SK-N-MC (cell line): ENCODE measurements around the gene TRAF3.
"Not testable (repeated sequence)": the region's sequence is repeated elsewhere in the genome, so short reads cannot be mapped to it uniquely, and the experiment has no call there.

Experiments used
- DNase-seq: peaks from one replicate; pipeline ENCODE4 v3.0.0-alpha.2; 2011; ENCODE audit warnings: low read depth, low spot score
- H3K27ac ChIP-seq: fragments of 200-600 bp; sonication (generic); 2 replicates; pipeline ENCODE4 v1.5.1; 2016; ENCODE audit warnings: mixed run types
- H3K36me3 ChIP-seq: fragments of 200-600 bp; sonication (generic); 2 replicates; pipeline ENCODE4 v1.6.1; 2017; ENCODE audit warnings: antibody characterized with exemption, low read length, mixed read lengths; ENCODE audit not compliant: insufficient read depth
- H3K4me3 ChIP-seq: fragments of 200-600 bp; sonication (generic); 2 replicates; pipeline ENCODE4 v1.5.1; 2016
- H3K9ac ChIP-seq: fragments of 200-600 bp; sonication (generic); 2 replicates; pipeline ENCODE4 v1.8.0; 2017; ENCODE audit warnings: mixed run types, mixed read lengths; ENCODE audit not compliant: insufficient read length
- H3K9me3 ChIP-seq: fragments of 200-600 bp; sonication (generic); 2 replicates; pipeline ENCODE4 v1.6.1; 2017; ENCODE audit warnings: low read depth, mild to moderate bottlenecking, antibody characterized with exemption, low read length, moderate library complexity, mixed read lengths
- EZH2 ChIP-seq: fragments of 200-600 bp; sonication (generic); IDR thresholded peaks from one replicate; pipeline ENCODE4 v1.6.1; 2017; ENCODE audit warnings: antibody characterized with exemption
- FOXP2 ChIP-seq: optimal IDR thresholded peaks from 2 replicates; pipeline ENCODE3; 2011; ENCODE audit warnings: mild to moderate bottlenecking, moderate library complexity; ENCODE audit not compliant: insufficient read depth; ENCODE audit errors: extremely low read length, control extremely low read depth
- POLR2AphosphoS5 ChIP-seq: IDR thresholded peaks from 2 replicates; pipeline ENCODE4 v1.6.1; 2012; ENCODE audit warnings: mild to moderate bottlenecking, low read depth, low read length, borderline replicate concordance

Gene TRAF3

DNA sequence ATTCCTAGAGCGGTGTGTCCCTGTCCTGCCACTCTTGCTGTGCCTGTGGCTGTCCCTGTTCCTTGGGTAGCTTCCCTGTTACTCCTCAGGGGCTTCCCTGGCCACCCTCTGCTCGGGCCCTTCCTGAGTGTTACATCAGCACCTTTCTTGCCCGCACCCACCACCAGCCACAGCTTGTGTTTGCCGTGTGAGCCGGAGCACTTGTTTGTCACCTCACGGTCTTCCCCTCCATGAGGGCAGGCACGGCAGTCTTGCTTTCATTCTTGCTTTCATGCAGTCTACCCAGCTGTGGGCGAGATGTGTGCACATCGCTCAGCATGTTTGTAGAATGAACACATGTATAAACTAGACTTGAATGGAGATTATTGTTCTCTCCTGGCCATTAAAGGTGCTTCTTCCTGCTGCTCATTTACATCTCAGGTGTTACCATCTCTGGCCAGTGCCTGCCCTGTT, 42.0 kb downstream of the TRAF3 start:
- Histone ChIP-seq H3K9ac (no peak overlapping the region), H3K9me3 (no peaks in the 10 kb centered on the region), H3K36me3 (peaks cover 15% of the 10 kb centered on the region), H3K4me3 (no peak overlapping the region), H3K27ac (no peak overlapping the region)
- TF ChIP-seq EZH2 = no peak
- TF ChIP-seq POLR2AphosphoS5 = no peak
- TF ChIP-seq FOXP2 = no peak
- DNase-seq = no peak

DNA sequence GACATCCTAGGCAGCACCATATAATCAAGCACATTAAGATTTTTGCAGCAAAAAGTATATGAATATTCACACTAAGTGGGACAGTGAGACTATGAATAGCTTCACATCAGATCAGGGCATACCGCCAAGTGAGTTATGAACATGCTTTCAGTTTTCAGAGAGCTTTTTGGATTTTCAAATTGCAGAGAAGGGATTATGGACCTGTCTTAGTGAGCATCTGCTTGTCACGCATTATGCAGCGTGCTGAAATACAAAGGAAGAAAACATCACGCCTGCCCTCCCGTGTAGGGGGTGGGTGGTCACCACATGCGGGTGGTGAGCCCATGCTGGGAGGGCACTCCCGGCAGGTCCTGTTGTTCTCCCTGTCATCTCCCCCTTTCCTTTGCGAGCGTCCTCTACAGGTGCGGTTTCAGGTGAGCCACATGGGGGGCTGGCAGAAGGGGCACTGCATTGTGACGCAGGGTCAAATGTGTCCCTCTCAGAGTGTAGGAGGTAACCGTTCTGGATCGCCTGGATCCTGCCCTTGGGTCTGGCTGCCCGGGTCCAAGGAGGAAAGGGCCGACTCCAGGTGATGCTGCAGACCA, 42.6 kb downstream of the TRAF3 start:
- Histone ChIP-seq H3K36me3 (peaks cover 9% of the 10 kb centered on the region), H3K9ac (no peak overlapping the region), H3K4me3 (no peak overlapping the region), H3K27ac (no peak overlapping the region), H3K9me3 (no peaks in the 10 kb centered on the region)
- DNase-seq = no peak
- TF ChIP-seq POLR2AphosphoS5 (no peak), FOXP2 (no peak), EZH2 (no peak)

DNA sequence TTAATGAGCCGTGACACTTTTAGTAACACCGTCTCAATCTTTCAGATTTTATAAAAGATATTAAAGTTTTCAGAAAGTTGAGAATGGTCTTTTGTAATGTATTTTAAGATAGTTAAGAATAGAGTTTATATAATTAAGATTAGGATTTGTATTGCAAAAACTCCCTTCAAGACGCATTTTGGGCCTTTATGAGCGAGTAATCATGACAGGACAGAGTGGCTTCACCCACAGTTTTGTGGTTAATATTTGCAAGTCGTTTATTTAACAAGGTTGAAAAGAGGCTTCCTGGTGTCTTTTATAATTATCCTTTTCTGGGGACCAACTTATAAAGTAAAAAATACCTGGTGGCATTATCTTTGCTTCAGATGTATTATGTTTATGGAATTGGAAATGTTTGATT, 44.0 kb downstream of the TRAF3 start:
- no peaks in the 10 kb centered on the region for H3K36me3 ChIP-seq
- no peak overlapping the region for H3K4me3 ChIP-seq
- H3K9me3 ChIP-seq = no peaks in the 10 kb centered on the region
- peak overlapping the region; percentile 15; the same call in 1 of the 2 replicates for H3K27ac ChIP-seq
- DNase-seq = no peak
- no peak for TF ChIP-seq POLR2AphosphoS5
- no peak for TF ChIP-seq FOXP2
- TF ChIP-seq EZH2 = no peak
- no peak overlapping the region for H3K9ac ChIP-seq

DNA sequence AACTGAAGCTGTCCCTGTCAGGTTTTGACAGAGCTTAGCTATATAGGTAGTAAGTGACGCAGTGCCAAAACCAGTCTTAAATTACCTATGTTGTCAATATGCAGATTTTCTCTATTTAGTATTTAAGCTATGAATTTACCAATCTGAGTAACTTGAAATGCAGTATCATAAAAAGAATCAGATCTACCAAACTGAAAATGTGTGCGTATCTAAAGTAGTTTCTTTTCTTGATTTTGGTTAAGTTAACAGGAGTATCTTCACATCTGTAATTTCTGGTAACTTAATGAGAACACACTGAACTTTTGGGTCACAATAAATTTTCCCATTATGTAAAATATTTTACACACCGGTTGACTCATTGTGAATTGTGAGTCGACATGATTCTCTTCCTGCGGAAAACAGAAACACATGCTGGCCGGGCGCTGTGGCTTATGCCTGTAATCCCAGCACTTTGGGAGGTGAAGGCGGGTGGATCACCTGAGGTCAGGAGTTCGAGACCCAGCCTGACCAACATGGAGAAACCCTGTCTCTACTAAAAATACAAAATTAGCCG, 45.1 kb downstream of the TRAF3 start:
- no peak overlapping the region for H3K27ac ChIP-seq
- TF ChIP-seq EZH2 = no peak
- TF ChIP-seq FOXP2 = no peak
- TF ChIP-seq POLR2AphosphoS5 = no peak
- no peak overlapping the region for H3K4me3 ChIP-seq
- no peak for DNase-seq
- H3K9me3 ChIP-seq = no peaks in the 10 kb centered on the region
- H3K36me3 ChIP-seq = no peaks in the 10 kb centered on the region
- H3K9ac ChIP-seq = no peak overlapping the region

DNA sequence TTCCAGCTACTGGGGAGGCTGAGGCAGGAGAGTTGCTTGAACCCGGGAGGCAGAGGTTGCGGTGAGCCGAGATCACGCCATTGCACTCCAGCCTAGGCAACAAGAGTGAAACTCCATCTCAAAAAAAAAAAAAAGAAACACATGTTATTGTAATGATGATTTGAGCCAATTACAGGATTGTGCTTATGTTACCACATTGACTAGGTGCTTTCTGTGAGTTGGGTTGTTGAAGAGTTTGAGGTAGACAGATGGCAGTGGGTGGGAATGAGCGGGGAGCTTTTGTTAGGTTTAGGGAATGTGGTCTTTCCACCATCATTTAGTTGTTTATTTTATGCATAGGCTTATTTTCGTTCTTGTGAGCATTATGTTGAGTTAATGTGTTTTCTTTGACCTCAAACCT, 45.6 kb downstream of the TRAF3 start:
- H3K9me3 ChIP-seq, DNase-seq, H3K27ac ChIP-seq, H3K36me3 ChIP-seq, H3K9ac ChIP-seq, H3K4me3 ChIP-seq: not testable (repeated sequence)

DNA sequence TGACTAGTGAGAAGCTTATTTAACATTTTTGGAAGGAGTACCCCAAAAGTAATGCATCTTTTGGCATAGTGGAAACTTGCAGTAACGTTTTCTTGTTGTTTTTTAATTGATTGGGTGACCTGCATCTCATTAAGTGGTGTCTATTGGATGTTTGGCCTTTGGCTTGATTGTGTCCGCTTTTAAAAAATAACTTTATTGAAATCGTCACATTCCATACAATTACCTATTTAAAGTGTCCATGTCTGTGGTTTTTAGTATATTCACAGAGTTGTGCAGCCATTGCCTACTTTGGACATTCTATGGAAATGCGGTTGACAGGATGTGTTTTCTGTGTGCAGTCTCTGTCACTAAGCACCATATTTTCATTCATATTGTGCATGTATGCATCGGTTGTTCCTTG, 46.3 kb downstream of the TRAF3 start:
- no peak overlapping the region for H3K4me3 ChIP-seq
- no peaks in the 10 kb centered on the region for H3K36me3 ChIP-seq
- TF ChIP-seq EZH2 (no peak), POLR2AphosphoS5 (no peak), FOXP2 (no peak)
- H3K9me3 ChIP-seq = no peaks in the 10 kb centered on the region
- DNase-seq = no peak
- H3K9ac ChIP-seq = no peak overlapping the region
- H3K27ac ChIP-seq = no peak overlapping the region

DNA sequence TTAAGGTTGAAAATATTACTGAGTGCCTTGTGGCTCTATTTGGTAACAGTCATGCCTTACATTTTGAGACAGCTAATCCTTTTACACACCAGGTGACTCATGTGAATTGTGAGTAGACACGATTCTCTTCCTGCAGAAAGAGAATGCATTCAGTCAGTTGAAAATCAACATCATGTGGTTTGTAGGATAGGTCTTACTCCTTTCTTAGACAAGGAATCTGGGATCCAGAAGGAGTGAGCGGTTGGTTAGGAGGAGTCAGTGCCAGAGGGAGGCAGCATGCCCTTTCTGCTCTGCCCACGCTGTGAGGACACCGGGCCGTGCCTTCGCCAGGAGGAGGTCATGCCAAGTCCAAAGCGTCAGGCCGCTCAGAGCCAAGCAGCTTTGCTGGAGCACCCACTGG, 47.6 kb downstream of the TRAF3 start:
- H3K27ac ChIP-seq = no peak overlapping the region
- no peaks in the 10 kb centered on the region for H3K9me3 ChIP-seq
- H3K36me3 ChIP-seq = no peaks in the 10 kb centered on the region
- H3K9ac ChIP-seq = no peak overlapping the region
- TF ChIP-seq POLR2AphosphoS5 (no peak), EZH2 (no peak), FOXP2 (no peak)
- no peak overlapping the region for H3K4me3 ChIP-seq
- no peak for DNase-seq

DNA sequence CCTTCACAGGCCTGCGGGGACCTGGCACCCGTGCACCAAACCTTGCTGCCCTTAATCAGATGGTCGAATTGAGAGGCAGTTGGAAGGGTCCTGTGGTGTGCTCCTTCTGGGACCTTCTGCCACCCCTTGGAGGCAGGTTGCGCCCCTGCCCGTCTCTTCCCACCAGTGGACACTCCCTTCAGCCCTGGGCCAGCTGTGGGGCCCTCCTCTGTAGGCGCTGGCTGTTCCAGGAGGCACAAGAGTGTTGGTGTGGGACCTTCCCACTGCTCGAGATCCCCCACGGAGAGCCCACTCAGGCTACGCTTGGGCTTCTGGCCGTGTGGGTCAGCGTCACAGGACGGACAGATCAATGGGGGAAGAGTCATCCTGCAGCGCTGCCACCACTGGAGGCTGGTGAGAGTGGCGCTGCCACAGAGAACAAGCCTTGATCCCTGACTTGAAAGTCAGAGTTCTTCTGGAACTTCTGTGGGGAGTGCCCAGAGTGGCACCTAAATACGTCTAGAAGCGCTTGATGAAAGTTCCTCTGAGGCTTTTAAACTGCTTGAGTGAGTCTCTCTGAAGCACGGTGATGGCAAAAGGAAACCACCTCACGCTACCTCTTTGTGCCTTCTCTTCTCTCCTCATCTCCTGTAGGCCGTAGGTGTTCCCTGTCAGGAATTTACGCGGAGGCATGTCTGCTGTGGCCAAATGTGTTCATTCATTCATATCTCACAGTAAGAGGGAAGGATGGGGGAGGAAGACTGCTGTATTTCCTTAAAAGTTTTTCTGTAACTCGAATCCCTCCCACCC, 48.3 kb downstream of the TRAF3 start:
- no peaks in the 10 kb centered on the region for H3K9me3 ChIP-seq
- no peak overlapping the region for H3K9ac ChIP-seq
- no peak overlapping the region for H3K4me3 ChIP-seq
- H3K27ac ChIP-seq = no peak overlapping the region
- DNase-seq = no peak
- peaks cover 4% of the 10 kb centered on the region for H3K36me3 ChIP-seq
- no peak for TF ChIP-seq FOXP2
- TF ChIP-seq EZH2 = no peak
- TF ChIP-seq POLR2AphosphoS5 = no peak
